GM12891 (cell line): ENCODE data around the gene SLC6A5.

Source experiments
- DNase-seq: peaks from one replicate; pipeline ENCODE4 v3.0.0; 2011; ENCODE audit warnings: low spot score; ENCODE audit not compliant: insufficient read length
- FAIRE-seq: peaks from 2 replicates; lab custom pipeline; 2011; peaks lifted over from hg19 to GRCh38; lab: Jason Lieb, UNC
- PAX5 ChIP-seq: IDR thresholded peaks from 2 replicates; pipeline ENCODE4 v1.6.1; 2011; ENCODE audit warnings: low read length, moderate library complexity, mild to moderate bottlenecking; ENCODE audit not compliant: insufficient read depth, severe bottlenecking
- POLR2A ChIP-seq: IDR thresholded peaks from 2 replicates; pipeline ENCODE4 v1.6.1; 2011; ENCODE audit warnings: low read depth, low read length, control low read depth
- POLR2AphosphoS5 ChIP-seq: IDR thresholded peaks from 2 replicates; pipeline ENCODE4 v1.6.1; 2011; ENCODE audit warnings: low read depth, low read length, control low read depth
- POU2F2 ChIP-seq: IDR thresholded peaks from 2 replicates; pipeline ENCODE4 v1.6.1; 2011; ENCODE audit warnings: low read depth, mild to moderate bottlenecking, control low read depth, low read length, moderate library complexity
- SPI1 ChIP-seq: IDR thresholded peaks from 2 replicates; pipeline ENCODE4 v1.6.1; 2011; ENCODE audit warnings: low read depth, low read length, control low read depth
- TAF1 ChIP-seq: IDR thresholded peaks from 2 replicates; pipeline ENCODE4 v1.6.1; 2011; ENCODE audit warnings: low read depth, low read length, control low read depth

The SLC6A5 gene

DNA sequence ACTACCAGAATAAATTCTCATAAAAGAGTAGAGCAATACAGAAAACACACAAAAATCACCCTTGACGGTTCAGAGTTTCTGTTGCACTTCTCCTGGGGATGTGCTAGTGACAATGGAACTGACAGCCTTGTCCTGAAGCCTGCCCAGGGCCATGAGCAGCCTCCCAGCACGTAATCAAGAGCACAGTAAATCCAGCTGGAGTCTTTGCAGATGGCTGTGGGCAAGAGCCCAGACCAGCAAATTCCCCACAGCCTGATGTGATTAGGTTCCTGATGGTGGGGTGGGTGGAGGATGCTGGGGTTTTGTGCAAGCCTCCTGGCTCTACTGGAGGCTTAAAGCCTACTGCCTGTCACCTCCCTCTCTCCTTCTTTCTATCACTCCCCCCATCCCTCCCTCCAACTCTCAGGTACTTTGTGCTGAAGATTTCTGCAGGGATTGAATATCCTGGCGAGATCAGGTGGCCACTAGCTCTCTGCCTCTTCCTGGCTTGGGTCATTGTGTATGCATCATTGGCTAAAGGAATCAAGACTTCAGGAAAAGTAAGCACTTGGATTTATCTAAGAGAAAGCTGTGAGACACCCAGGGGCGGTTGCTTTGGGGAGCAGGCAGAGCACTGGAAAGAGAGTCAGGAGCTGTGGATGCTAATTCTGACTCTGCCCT, 18.1 kb downstream of the SLC6A5 start:
- TF ChIP-seq POU2F2 (no peak), POLR2AphosphoS5 (no peak), TAF1 (no peak), SPI1 (no peak), PAX5 (no peak)
- FAIRE-seq: no peak
- no peak for DNase-seq

DNA sequence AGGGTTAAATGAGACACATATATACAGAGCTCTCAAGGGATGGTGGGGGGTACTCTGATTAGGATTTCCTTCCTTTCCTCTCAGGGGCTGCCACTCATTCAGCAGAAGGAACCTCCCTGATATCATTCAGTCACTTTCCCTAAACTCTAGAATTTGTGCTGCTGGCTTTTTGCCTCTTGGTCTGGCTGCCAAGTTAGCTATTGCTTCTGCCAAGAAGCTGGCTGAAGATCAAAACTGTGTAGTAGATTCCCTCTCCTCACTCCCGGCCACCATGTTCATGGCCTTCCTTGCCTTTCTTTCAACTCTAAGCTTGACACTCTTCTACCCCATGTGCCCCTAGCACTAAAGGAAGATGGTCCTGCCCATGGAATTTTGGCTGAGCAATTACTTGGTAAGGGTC, 18.7 kb downstream of the SLC6A5 start:
- TF ChIP-seq POU2F2: no peak
- no peak for DNase-seq
- no peak for FAIRE-seq

DNA sequence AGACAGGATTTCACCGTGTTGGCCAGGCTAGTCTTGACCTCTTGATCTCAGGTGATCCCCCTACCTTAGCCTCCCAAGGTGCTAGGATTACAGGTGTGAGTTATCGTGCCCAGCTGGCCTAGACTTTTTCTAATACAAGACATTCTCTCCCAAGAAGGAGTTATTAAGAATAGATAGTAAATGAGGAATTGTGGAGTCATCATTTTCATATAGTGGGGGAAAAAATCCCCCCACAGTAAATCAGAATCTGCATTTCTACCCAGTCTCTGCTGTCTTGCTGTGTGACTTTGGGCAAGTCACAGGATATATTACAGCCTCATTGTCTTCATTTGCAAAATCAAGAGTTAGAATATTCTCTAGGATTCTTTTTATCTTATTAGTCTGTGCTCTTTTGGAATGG, 21.6 kb downstream of the SLC6A5 start:
- TF ChIP-seq POU2F2: no peak
- TF ChIP-seq SPI1: no peak
- TF ChIP-seq PAX5: no peak
- no peak for TF ChIP-seq POLR2AphosphoS5
- TF ChIP-seq POLR2A: no peak
- TF ChIP-seq TAF1: no peak
- DNase-seq (no peak), FAIRE-seq (no peak)

DNA sequence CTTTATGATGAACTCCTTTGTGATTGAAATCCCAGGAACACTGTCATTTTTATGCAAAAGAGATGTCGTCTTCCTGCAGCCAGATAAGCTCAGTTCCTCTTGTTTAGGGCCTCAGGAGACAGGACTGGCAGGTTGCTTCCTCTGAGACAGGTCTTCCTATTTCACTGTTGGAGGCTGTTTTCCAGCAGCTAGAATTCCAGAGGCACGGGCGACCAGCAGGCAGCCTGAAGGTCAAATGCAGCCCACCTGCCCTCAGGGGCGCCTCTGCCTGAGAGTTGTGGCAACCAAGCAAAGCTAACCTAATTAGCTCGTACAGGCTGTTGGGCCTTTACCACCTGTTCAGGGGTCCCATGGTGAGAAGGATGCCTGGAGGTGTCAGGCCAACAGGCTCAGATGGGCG, 22.3 kb downstream of the SLC6A5 start:
- FAIRE-seq (no peak), DNase-seq (no peak)
- no peak for TF ChIP-seq TAF1
- TF ChIP-seq POLR2AphosphoS5: no peak
- no peak for TF ChIP-seq POLR2A
- no peak for TF ChIP-seq PAX5
- no peak for TF ChIP-seq POU2F2
- no peak for TF ChIP-seq SPI1

DNA sequence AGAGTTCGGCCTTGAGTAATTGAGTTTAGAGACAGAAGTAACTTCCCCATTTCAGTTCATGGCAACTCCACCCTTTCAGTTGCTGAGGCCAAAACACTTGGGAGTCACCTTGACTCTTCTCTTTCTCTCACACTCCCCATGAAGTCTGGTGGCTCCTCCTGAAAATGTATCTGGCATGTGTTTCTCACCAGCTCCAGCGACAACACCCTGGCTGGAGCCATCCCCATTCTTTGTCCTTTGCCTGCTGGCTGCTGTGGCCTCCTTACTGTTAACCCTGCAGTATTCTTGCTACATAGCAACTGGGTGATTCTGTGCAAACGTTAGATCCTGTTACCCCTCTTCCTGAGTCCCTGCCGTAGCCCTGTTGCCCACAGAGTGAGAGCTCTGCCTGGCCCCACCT, 23.8 kb downstream of the SLC6A5 start:
- DNase-seq (no peak), FAIRE-seq (no peak)
- TF ChIP-seq POLR2A (no peak), TAF1 (no peak), POU2F2 (no peak), PAX5 (no peak), POLR2AphosphoS5 (no peak), SPI1 (no peak)

DNA sequence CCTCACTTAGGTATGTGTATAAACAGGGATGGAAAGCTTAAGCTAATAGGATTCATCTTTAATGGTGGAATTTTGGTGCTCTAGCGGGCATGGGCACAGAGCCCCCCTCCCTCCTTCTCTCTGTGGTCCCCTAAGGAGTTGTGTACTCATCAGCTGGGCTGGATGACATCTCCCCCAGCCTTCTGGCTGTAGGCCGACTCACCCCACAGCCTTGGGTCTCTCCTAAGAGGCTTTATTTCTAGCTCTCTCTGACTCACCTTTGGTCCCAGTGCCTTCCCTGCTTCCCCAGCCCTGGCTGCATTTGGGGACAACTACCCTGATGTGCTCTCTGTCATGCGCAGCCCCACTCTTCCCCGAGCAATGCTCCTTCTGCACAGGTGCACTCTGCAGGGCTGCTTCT, 26.9 kb downstream of the SLC6A5 start:
- DNase-seq (no peak), FAIRE-seq (no peak)
- no peak for TF ChIP-seq POLR2A
- TF ChIP-seq SPI1: no peak
- no peak for TF ChIP-seq POU2F2
- no peak for TF ChIP-seq PAX5
- TF ChIP-seq POLR2AphosphoS5: no peak
- TF ChIP-seq TAF1: no peak

DNA sequence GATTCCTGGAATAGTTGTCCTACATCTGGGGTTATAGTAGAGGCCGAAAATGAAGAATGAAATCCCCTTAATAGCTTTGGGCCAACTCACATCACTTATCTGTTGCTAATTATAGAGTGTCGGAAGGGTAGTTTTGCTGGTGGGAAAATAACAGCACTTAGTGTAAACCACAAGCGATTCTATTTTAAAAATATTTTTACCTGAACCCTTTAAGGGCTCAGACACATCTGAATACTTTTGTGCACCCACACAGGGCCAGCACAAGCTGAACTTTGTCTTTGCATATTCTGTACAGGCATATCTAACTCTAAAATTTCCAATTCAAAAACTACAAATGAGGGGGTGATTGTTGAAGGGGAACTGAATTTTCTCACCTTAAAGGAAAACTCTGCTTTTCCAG, 27.6 kb downstream of the SLC6A5 start:
- no peak for FAIRE-seq
- DNase-seq: no peak
- no peak for TF ChIP-seq POU2F2
- no peak for TF ChIP-seq SPI1
- no peak for TF ChIP-seq POLR2A
- no peak for TF ChIP-seq TAF1

DNA sequence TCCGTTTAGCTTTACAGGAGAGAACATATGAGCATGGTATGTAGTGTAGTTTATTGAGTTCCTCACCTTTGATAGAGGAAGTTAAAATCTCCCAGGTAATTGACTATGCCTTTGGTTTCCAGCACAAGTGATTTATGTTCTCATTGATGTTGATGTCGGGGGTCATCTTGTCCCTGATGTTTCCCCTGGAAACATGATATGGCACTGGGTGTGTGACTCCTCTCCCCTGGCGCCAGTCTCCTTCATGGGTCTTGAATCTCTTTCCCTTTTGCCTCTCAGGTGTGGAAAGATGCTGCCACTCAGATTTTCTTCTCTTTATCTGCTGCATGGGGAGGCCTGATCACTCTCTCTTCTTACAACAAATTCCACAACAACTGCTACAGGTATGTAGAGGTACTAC, 28.3 kb downstream of the SLC6A5 start:
- no peak for FAIRE-seq
- DNase-seq: no peak
- TF ChIP-seq TAF1 (no peak), PAX5 (no peak), POU2F2 (no peak), SPI1 (no peak), POLR2A (no peak), POLR2AphosphoS5 (no peak)

DNA sequence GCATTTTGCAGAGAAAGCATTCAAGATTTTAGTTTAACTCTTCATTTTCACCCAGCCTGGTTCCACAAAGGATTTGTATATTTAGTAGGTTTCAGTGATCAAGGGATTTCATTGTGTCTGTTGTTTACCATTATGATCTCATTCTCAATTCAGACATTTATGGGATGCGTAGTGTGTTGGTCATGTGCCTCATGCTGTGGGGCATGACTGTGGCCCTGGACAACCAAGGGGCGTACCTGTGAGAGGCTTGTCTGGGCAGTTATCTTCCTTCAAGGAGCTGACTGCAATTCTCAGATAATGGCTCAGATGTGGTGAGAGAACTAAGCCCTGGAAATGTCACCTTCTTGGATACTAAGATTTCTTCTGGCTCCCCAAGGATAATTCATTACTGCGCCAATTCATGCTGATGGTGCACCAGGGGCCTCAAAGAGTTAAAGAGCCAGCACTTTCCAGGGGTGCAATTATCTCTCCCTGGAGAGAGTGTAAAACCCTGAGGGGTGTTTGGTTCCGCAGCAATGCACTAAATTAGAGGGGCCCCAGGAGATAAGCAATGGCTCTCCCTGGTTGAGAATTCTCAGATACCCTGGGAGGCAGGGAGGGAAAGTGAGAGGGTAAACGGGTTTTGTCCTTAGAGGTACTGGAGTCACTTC, 32.2 kb downstream of the SLC6A5 start:
- no peak for TF ChIP-seq TAF1
- no peak for TF ChIP-seq POLR2A
- DNase-seq: no peak
- FAIRE-seq: no peak

DNA sequence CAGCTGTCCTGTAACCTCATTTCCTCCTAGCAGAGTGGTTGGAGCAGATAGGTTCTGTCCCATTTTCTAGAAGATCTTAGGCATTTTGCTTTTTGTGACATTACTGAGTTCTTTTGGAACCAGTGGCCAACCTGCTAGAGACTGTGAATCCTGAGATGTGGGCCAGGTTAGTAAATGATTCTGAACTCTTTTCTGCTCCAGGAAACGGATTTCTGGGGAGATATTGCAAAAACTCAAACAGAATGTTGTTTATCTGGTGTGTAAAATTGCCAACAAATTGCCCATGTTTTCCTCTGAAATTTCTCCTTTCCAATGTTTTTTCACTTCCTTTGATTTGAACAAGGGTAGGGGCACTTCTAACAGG, 32.7 kb downstream of the SLC6A5 start:
- FAIRE-seq (no peak), DNase-seq (no peak)
- TF ChIP-seq POLR2A: no peak
- no peak for TF ChIP-seq SPI1
- no peak for TF ChIP-seq PAX5
- TF ChIP-seq POU2F2: no peak
- no peak for TF ChIP-seq TAF1
- no peak for TF ChIP-seq POLR2AphosphoS5

DNA sequence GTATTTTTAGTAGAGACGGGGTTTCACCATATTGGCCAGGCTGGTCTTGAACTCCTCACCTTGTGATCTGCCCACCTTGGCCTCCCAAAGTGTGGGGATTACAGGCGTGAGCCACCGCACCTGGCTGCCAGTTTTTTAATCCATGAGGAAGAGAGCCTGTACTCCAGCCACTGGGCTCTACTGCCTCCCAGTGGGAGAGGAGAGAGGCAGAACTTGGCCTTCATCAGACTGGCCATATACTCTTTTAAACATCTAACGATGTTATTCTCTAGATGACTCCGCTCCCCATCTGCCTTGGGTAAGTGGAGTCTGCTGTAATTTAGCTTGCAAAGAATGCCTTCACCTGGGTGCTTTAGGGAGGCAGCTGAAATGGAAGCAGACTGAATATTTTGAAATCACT, 34.6 kb downstream of the SLC6A5 start:
- TF ChIP-seq SPI1: no peak
- no peak for TF ChIP-seq PAX5
- TF ChIP-seq POU2F2: no peak
- TF ChIP-seq TAF1: no peak
- no peak for TF ChIP-seq POLR2AphosphoS5
- no peak for TF ChIP-seq POLR2A
- DNase-seq: no peak
- no peak for FAIRE-seq
